ENCODE data around the gene MAK. TPM values are rescaled to one million over a fixed set of nuclear protein-coding genes. Genes with fewer than 3 reads are reported as not detected.
A peak's percentile ranks its signal among the peaks of the same experiment; 100 is the strongest.

The MAK gene
- total and polyA plus RNA-seq, 2 of the 13 experiments (the other 11 are each of a cell fraction or from before 2014, with no cell fraction given): 0.04 TPM; not detected in 1

DNA sequence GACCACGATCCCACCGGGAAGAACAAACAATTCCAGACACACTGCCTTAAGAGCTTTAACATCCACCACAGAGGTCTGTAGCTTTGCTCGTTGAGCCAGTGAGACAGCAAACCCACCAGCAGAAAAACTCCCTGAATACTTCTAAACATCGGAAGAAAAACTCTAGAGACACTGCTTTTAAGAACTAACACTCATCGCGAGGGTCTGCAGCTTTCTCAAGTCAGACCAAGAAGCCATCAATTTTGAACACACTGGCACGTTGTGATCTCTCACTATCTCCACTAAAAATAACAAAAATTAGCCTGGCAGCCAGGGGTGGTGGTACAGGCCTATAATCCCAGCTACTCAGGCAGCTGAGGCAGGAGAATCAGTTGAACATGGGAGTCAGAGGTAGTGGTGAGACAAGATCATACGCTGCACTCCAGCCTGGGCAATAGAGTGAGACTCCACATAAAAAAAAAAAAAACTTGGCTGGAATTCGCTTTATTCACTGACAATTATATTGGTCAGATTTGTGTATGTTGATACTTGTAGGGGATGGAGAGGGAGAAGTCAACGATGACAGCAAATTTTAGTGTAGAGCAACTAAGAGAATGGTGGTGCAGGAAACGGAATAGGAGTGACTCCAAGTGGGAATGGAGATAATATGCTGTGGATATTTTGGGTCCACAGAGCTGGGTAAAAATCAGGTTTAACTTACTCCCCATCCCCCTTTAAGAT, 116.3 kb downstream of the MAK start (continued):
- TF ChIP-seq, protein P1, sequence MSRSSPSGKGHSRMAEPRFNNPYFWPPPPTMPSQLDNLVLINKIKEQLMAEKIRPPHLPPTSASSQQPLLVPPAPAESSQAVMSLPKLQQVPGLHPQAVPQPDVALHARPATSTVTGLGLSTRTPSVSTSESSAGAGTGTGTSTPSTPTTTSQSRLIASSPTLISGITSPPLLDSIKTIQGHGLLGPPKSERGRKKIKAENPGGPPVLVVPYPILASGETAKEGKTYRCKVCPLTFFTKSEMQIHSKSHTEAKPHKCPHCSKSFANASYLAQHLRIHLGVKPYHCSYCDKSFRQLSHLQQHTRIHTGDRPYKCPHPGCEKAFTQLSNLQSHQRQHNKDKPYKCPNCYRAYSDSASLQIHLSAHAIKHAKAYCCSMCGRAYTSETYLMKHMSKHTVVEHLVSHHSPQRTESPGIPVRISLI (CRISPR knock-in tag; IDR thresholded peaks at IDR 0.05; ENCODE audit: borderline replicate concordance): no peak
- TF ChIP-seq RBM22 (optimal IDR thresholded peaks at IDR 0.05; ENCODE audit: low read length) (peak; percentile 98), ZNF775 (CRISPR knock-in tag; IDR thresholded peaks at IDR 0.05; ENCODE audit: borderline replicate concordance) (no peak), ZNF781 (CRISPR knock-in tag; IDR thresholded peaks at IDR 0.05; ENCODE audit: borderline replicate concordance, not compliant biosample characterization) (peak; percentile 11), ZNF329 (CRISPR knock-in tag; IDR thresholded peaks at IDR 0.05; ENCODE audit: low read depth) (no peak; the same call in 1 of the 2 replicates), ISL2 (CRISPR knock-in tag; IDR thresholded peaks at IDR 0.05) (no peak), ZNF101 (CRISPR knock-in tag; IDR thresholded peaks at IDR 0.05; ENCODE audit: borderline replicate concordance, low read depth) (no peak), BRD4 (CRISPR knock-in tag; IDR thresholded peaks at IDR 0.05) (peak; percentile 58; the same call in 1 of the 2 replicates), ARID2 (CRISPR knock-in tag; IDR thresholded peaks at IDR 0.05; ENCODE audit: borderline replicate concordance) (0 out of 2 replicates have a peak, but pooled peaks have one; percentile 17), NCOA5 (CRISPR knock-in tag; IDR thresholded peaks at IDR 0.05) (peak; percentile 75), NR2F2 (IDR thresholded peaks at IDR 0.05; ENCODE audit: borderline replicate concordance, low read depth) (peak; percentile 33), MED1 (CRISPR knock-in tag; IDR thresholded peaks at IDR 0.05) (peak; percentile 5; the same call in 1 of the 2 replicates), ZNF841 (CRISPR knock-in tag; IDR thresholded peaks at IDR 0.05; ENCODE audit: borderline replicate concordance) (no peak), RFX5 (IDR thresholded peaks at IDR 0.05; ENCODE audit: low read depth, low read length) (no peak)
- TF ChIP-seq, protein P2, sequence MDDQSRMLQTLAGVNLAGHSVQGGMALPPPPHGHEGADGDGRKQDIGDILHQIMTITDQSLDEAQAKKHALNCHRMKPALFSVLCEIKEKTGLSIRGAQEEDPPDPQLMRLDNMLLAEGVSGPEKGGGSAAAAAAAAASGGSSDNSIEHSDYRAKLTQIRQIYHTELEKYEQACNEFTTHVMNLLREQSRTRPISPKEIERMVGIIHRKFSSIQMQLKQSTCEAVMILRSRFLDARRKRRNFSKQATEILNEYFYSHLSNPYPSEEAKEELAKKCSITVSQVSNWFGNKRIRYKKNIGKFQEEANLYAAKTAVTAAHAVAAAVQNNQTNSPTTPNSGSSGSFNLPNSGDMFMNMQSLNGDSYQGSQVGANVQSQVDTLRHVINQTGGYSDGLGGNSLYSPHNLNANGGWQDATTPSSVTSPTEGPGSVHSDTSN (CRISPR knock-in tag; IDR thresholded peaks at IDR 0.05; ENCODE audit: borderline replicate concordance): no peak
- TF ChIP-seq, protein P3, sequence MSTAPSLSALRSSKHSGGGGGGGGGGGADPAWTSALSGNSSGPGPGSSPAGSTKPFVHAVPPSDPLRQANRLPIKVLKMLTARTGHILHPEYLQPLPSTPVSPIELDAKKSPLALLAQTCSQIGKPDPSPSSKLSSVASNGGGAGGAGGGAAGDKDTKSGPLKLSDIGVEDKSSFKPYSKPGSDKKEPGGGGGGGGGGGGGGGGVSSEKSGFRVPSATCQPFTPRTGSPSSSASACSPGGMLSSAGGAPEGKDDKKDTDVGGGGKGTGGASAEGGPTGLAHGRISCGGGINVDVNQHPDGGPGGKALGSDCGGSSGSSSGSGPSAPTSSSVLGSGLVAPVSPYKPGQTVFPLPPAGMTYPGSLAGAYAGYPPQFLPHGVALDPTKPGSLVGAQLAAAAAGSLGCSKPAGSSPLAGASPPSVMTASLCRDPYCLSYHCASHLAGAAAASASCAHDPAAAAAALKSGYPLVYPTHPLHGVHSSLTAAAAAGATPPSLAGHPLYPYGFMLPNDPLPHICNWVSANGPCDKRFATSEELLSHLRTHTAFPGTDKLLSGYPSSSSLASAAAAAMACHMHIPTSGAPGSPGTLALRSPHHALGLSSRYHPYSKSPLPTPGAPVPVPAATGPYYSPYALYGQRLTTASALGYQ (CRISPR knock-in tag; IDR thresholded peaks at IDR 0.05): 0 out of 2 replicates have a peak, but pooled peaks have one; percentile 5
- TF ChIP-seq, protein P4, sequence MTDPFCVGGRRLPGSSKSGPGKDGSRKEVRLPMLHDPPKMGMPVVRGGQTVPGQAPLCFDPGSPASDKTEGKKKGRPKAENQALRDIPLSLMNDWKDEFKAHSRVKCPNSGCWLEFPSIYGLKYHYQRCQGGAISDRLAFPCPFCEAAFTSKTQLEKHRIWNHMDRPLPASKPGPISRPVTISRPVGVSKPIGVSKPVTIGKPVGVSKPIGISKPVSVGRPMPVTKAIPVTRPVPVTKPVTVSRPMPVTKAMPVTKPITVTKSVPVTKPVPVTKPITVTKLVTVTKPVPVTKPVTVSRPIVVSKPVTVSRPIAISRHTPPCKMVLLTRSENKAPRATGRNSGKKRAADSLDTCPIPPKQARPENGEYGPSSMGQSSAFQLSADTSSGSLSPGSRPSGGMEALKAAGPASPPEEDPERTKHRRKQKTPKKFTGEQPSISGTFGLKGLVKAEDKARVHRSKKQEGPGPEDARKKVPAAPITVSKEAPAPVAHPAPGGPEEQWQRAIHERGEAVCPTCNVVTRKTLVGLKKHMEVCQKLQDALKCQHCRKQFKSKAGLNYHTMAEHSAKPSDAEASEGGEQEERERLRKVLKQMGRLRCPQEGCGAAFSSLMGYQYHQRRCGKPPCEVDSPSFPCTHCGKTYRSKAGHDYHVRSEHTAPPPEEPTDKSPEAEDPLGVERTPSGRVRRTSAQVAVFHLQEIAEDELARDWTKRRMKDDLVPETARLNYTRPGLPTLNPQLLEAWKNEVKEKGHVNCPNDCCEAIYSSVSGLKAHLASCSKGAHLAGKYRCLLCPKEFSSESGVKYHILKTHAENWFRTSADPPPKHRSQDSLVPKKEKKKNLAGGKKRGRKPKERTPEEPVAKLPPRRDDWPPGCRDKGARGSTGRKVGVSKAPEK (CRISPR knock-in tag; IDR thresholded peaks at IDR 0.05; ENCODE audit: borderline replicate concordance): no peak
